ENCODE data around the gene MT1A. TPM values are rescaled to one million over a fixed set of nuclear protein-coding genes. Genes with fewer than 3 reads are reported as not detected.

Gene MT1A
- total and polyA plus RNA-seq, 10 of the 15 experiments (the other 5 are each of a cell fraction or from before 2014, with no cell fraction given): not detected

DNA sequence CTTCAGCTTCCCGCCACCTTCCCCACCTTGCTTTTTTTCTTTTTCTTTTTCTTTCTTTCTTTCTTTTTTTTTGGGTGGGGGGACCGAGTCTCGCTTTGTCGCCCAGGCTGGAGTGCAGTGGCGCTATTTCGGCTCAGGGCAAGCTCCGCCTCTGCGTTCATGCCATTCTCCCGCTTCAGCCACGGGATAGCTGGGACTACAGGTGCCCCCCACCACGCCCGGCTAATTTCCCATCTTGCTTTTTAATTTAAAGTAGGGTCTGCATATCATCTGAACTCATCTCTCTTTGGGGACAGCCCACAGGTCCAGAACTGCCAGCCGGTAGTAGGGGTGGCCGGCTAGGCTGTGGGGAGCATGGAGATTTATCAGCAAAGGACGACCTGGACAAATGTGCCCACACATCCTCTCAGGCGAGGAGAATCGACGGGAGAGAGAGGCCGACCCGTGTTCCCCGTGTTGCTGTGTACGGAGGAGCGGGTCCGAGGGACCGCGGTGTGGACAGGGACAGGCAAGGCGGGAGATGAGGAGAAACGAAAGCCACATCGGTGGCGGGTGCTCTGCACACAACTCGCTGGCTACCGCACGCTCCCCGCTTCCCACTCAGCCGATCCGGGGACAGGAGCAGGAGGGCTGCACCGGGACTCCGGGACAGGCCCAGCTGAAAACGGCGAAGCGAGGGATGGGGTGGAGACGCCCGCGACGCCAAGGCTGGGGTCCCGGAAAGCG, 3.6 kb upstream of the MT1A start:
- WGBS (ENCODE audit: insufficient coverage, insufficient replicate concordance, low lambda C conversion rate, missing lambda C conversion rate): 16% methylated on average over 46 of the region's 47 CpGs
- Histone ChIP-seq H3K4me3 (no peak overlapping the region), H3K9ac (ENCODE audit: control insufficient read depth, insufficient read depth, low read length) (no peak overlapping the region), H4K20me1 (ENCODE audit: control insufficient read depth, insufficient read depth) (no peaks in the 10 kb centered on the region), H3K4me1 (ENCODE audit: control insufficient read depth, insufficient read depth, low read length) (peaks cover 6% of the 10 kb centered on the region), H3K36me3 (ENCODE audit: control insufficient read depth in 2 of 2, insufficient read depth in 2 of 2, low read length in 1 of 2) (no peaks in the 10 kb centered on the region), H3K9me3 (replicated peaks; ENCODE audit: control insufficient read depth, insufficient read depth, low read length) (no peaks in the 10 kb centered on the region), H3K27me3 (replicated peaks in 1 of 2; ENCODE audit: control insufficient read depth in 2 of 2, insufficient read depth in 2 of 2, low read length in 1 of 2) (peaks cover 24% of the 10 kb centered on the region in 2 experiments), H3K4me2 (ENCODE audit: control insufficient read depth, insufficient read depth) (no peak overlapping the region), H3K79me2 (ENCODE audit: control insufficient read depth, insufficient read depth, low read length) (no peaks in the 10 kb centered on the region), H2AFZ (ENCODE audit: control insufficient read depth, low read depth, low read length) (no peak overlapping the region), H3K27ac (ENCODE audit: control insufficient read depth, insufficient read depth) (no peak overlapping the region)
- RAD21 ChIA-PET (ENCODE audit: unreplicated experiment): interaction anchor here (1.7 kb wide), 1 partner anchor 8 kb away, joined by 5 read pairs; no protein-coding TSS in a partner anchor
- intact Hi-C loops (cut with micrococcal nuclease; ENCODE audit: unreplicated experiment): no loop called here
- ATAC-seq (no peak), DNase-seq (ENCODE audit: low read depth, low spot score) (no peak), FAIRE-seq (no peak)
- POLR2A ChIA-PET: no interaction called here
- SMC1A ChIA-PET (ENCODE audit: uncharacterized antibody, unreplicated experiment): no interaction called here
- BruUV-seq (replicated peaks): no TSS peak
- TF ChIP-seq EED (IDR thresholded peaks at IDR 0.05; ENCODE audit: low read depth): no peak
- TF ChIP-seq, protein P1, sequence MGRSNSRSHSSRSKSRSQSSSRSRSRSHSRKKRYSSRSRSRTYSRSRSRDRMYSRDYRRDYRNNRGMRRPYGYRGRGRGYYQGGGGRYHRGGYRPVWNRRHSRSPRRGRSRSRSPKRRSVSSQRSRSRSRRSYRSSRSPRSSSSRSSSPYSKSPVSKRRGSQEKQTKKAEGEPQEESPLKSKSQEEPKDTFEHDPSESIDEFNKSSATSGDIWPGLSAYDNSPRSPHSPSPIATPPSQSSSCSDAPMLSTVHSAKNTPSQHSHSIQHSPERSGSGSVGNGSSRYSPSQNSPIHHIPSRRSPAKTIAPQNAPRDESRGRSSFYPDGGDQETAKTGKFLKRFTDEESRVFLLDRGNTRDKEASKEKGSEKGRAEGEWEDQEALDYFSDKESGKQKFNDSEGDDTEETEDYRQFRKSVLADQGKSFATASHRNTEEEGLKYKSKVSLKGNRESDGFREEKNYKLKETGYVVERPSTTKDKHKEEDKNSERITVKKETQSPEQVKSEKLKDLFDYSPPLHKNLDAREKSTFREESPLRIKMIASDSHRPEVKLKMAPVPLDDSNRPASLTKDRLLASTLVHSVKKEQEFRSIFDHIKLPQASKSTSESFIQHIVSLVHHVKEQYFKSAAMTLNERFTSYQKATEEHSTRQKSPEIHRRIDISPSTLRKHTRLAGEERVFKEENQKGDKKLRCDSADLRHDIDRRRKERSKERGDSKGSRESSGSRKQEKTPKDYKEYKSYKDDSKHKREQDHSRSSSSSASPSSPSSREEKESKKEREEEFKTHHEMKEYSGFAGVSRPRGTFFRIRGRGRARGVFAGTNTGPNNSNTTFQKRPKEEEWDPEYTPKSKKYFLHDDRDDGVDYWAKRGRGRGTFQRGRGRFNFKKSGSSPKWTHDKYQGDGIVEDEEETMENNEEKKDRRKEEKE (IDR thresholded peaks at IDR 0.05): no peak
- no peak for TF ChIP-seq CREB1 (IDR thresholded peaks at IDR 0.05; ENCODE audit: low read depth)
- TF ChIP-seq NBN (IDR thresholded peaks at IDR 0.05): no peak
- no peak for TF ChIP-seq EP300 (IDR thresholded peaks at IDR 0.05; ENCODE audit: borderline replicate concordance in 1 of 2, control insufficient read depth in 1 of 2, low read depth in 2 of 2, low read length in 2 of 2)
- no peak for TF ChIP-seq JUNB (IDR thresholded peaks at IDR 0.05)
- no peak for TF ChIP-seq POLR2AphosphoS2 (IDR thresholded peaks at IDR 0.05; ENCODE audit: low read depth, low read length)
- TF ChIP-seq HDAC2 (IDR thresholded peaks at IDR 0.05): no peak
- no peak for TF ChIP-seq SMC3 (IDR thresholded peaks at IDR 0.05; ENCODE audit: borderline replicate concordance, low read length)
- TF ChIP-seq RELA (IDR thresholded peaks at IDR 0.05; ENCODE audit: borderline replicate concordance, partially characterized antibody): no peak
- in situ Hi-C loops (cut with MboI): no loop called here
- CTCF ChIA-PET: no interaction called here

Measured in GM12878 (cell line).